Cerebellar nuclear complex (tissue), 1 donor: Measurements from ENCODE around the gene RNASE12.
A peak's percentile ranks its signal among the peaks of the same experiment; 100 is the strongest.
"Not testable (repeated sequence)": the region's sequence is repeated elsewhere in the genome, so short reads cannot be mapped to it uniquely, and the experiment has no call there.

Experiments
- DNase-seq, 2 experiments: peaks; one replicate each; lab custom pipeline; 2025; lab: John Stamatoyannopoulos, UW

Gene RNASE12, protein sequence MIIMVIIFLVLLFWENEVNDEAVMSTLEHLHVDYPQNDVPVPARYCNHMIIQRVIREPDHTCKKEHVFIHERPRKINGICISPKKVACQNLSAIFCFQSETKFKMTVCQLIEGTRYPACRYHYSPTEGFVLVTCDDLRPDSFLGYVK

GRCh38 chr14:20591235-20591634 lies at the start of gene RNASE12:
Gene RNASE12, minus strand, starts transcription at chr14:20591376. Its CDS starts 653 bp downstream, at chr14:20590723.
- DNase-seq = no peak

DNA sequence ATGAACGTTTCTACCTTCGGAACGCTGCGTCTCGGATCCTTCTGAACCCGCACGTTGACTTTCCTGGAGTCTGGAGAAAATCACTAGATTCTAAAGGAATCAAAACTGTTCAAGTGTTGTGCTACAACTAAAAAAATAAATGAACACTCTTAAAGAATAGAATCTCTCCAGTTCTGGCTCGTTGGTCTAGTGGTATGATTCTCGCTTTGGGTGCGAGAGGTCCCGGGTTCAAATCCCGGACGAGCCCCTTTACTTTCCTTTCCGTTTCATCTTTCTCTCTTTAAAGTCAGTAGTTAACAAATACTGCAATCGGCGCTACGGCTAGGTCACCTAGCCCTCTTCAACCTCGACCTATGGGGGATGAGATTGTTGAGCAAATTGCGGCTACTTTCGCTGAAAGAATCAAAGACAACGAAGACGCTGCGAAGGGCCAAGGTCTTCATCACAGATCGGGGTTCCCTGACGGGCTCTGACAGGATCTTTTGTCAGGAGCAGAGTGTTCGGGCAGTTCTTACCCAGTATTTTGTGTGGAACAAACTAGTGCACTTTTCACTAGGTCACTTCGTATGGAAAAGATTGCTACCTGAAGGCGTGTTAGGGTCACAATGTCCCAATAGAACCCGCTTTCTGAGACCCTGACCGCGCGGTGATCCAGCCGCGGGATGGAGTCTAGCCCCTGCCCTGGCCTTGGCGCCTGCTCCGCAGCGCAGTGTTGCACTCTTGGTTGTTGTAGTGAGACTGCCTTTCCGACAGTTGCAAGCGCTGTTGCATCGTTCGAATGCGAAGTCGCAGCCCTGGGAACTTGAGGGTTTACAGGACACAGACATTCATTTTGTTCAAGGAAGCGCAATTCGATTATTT lies 41.9 kb upstream of the RNASE12 start:
- DNase-seq = peak in 1 of 2 experiments; percentile 70

GRCh38 chr14:20632448-20632830 lies 41.3 kb upstream of the RNASE12 start:
- no peak for DNase-seq

DNA sequence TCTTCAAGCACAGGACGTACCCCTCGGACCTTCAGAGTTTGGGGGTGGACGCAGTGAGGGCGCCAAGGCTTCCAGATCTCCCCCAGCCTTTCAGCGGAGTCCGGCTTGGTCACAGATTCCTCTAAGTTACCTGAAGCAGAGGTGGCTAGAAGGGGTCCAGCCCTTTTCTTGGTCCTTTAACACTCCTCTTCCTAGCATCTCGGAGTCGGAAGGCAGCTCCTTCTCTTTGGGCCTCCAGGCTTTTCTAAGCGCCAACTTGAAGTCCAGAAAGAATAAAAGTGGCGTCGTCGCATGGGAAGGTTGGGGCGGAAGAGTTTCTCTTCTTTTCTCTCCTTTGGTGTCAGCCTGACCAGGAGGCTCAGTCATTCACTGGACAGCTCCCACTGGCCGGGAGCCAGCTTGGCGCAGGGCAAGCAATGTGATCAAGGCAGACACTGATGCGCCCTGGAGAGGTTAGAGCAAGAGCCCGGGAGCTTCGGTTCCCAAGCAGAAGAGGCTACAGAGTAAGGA lies 40.8 kb upstream of the RNASE12 start:
- no peak for DNase-seq

DNA sequence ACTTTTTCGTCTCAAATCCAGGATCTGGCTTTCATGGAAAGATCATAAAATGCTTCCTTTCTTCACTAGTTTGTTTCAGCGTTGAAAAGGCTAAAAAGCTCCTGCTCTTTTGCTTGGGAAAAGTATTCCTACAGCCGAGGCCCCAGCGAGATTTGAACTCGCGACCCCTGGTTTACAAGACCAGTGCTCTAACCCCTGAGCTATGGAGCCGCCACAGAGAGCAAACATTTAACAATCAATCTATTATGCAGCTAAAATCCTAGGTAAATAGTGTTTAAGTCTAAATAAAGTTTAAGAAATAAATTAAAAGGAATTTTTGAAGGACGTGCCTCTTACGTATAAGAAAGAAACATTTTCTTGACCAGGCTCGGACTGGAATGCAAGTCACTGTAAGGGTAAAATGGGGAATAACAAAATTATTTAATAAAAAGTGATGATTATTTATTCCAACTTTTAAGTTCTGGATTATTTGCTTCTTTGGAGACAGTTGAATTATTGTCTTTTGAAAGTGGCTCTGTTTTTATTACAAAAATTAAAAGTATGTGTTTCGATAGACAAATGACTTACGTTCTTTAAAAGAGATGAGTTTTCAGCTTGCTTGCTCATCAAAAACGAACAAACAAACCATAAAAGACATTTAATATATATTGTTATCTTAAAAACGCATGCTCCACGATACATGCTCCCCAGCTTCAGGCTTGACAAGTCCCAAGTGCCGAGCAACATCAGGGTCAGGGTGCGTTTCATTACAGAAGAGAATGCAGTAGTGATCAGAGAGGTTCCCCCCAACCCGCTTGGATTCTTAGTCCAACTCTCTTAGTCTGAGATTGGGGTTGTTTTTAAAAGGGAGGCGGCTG lies 40.1 kb upstream of the RNASE12 start:
- DNase-seq = no peak

DNA sequence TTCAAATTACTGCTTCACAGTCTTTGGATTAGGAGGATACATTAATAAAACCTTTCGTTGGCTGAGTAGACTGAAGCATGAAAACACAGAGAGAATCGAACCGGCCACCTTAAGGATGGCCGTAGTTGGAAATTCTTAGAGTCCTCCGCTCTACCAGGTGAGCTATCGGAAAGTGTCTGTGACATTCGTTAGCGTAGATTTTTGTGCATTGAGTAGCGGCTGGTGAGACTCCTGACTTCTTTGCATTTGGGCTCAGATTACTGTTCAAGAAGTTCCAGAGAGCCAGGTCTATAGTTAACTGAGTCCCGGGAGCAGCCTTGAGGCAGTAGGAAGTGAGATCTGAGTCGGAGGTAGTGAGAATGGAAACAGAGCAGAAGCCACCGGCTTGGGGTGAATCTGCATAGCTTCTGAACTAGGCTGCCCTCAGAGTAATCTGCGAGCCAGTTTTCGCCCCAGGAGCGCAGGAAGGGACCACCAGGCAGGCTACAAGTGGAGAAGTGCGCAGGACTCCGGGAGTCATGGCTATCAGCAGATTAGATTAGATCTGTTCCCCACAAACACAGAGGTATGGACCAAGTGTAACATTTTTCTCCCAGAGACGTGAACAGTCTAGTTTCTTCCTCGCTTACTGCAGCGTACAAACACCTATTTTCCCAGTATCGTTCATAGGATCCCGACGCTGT lies 39.3 kb upstream of the RNASE12 start:
- DNase-seq = no peak

DNA sequence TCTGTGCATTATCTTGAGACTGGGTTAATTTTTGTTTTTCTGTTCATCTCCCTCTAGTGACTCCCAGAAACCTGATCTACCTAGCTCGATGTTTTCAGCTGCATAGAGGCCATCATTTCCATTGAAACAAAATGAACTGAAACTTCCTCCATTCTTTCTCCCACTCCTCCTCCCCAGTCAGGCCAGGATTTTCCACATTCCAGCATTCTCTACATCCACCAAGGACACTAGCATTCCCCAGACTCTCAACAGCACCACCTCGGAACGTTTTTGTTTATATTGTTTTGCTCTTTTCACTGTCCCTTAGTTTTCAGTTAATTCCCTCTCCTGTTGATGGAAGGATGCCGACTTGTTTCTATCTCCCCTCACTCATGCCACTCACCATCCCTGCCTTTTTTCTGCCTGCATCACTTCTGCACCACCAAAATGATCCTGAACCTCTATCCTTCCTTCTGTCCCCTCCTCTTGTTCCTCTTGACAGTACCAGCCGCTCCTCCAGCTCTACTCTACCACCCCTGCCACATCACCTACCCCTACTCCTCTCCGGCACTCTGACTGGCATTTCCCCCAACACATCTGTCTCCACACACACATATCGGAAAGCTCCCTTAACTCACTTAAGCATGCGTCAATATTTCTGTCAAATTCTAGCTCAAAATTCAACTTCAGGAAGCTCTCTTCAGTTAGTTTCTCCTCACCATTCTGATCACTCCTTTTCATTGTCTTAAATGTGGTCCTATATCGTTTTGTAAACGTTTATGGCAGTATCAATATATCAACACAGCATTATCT lies 37.1 kb upstream of the RNASE12 start:
- DNase-seq = no peak

DNA sequence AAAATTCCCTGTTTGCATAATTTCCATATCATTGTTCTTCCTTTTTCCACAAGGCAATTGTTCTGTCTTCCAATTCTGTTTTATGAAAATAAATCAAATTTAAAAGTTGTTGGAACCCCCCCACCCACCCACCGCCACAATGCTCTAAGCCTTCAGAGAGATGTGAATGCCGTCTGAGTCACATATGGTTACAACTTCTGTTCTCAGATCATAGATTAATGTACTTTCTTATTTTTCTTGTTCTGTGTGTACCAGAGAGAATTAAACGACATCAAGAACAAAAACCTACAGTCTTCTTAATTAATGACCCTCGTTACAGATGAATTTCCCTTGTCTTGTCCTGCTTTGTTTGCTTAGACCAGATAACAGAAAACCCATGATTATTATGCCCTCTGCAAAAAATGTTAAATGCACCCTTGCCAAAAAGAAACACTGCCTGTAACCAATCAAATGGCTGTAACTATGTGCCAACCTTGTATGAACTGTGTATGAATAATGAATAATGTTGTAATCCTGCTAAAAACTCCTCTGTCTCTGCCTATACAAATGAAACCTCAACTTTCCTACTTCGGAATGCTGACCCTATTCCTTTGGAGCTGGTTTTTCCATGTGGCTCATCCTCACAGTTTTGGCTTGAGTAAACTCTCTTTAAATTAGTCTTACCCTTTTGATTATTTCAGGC lies 36.3 kb upstream of the RNASE12 start:
- DNase-seq = no peak

DNA sequence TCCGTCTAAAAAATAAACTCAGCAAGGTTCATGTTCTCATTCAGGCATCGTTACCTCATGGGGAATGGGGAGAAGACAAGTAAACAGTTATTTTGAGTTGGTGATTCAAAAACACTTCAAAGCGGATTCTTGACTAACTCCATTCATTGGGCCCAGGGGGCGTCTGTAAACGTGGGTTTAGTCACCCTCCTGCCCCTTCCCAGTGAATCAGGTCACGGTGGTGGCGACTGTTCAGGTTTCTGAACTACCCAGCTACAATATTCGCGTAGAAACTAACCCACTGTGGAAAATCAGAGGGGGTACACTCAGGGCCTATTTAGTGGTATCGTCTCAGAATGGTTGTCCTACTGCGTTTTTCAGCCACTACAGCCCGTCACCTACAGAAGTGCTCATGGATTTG lies 35.1 kb upstream of the RNASE12 start:
- DNase-seq = no peak

GRCh38 chr14:20624495-20625070 lies 33.4 kb upstream of the RNASE12 start:
- DNase-seq = no peak

DNA sequence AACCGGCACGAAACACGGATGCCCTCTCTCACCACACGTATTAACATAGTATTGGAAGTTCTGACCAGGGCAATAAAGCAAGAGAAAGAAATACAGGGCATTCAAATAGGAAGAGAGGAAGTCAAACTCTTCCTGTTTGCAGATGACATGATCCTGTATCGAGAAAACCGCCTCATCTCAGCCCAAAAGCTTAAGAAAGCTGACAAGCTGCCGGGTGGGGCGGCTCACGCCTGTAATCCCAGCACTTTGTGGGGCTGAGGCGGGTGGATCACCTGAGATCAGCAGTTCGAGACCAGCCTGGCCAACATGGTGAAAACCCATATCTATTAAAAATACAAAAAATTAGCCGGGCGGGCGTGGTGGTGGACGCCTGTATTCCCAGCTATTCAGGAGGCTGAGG lies 32.6 kb upstream of the RNASE12 start:
- DNase-seq = no peak

- no peak for DNase-seq
Measured at GRCh38 chr14:20622816-20623291, 31.7 kb upstream of the RNASE12 start.

DNA sequence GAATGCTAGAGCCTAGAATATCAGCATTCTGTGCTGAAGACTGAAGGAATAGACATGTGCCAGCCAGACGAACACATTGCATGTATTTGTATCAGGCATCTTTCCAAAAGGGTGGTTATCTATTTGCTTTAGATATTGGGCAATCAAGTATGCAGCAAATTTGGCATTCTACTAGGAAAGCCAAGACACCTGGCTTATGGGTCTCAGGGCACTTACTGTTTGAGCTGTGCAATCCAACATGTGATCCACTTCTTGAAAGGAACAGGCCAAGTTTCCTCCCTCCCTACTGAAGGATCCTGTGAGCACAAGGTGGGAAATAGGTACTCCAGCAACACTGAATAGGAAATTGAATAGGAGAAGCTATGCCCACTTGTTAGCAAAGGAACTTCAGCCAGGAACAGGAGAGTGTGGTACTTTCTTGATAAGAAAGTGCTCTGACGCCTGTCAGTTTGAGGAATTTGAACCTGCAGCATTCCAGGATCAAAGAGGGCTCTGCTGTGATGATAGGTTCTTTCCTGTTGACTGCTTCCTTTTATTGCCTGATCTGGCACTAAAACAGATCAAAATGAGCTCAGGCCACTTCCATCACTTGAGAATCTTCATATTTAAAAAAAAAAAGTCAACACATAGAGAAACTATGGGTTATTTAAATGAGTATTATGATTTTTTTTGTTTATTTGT lies 29.8 kb upstream of the RNASE12 start:
- no peak for DNase-seq

DNA sequence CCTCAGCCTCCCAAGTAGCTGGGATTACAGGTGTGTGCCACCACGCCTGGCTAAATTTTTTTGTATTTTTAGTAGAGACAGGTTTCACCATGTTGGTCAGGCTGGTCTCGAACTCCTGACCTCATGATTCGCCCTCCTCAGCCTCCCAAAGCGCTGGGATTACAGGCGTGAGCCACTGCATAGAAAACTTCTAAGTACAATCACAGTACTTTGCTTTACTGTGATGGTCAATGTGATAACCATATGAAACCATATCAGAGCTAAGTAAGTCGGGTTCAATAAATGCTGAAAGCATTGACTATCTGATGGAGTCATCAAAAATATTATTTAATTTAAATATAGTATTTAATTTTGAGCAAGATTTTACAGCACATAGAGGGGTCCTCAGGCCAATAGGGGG lies 28.5 kb upstream of the RNASE12 start:
- DNase-seq = not testable (repeated sequence)

DNA sequence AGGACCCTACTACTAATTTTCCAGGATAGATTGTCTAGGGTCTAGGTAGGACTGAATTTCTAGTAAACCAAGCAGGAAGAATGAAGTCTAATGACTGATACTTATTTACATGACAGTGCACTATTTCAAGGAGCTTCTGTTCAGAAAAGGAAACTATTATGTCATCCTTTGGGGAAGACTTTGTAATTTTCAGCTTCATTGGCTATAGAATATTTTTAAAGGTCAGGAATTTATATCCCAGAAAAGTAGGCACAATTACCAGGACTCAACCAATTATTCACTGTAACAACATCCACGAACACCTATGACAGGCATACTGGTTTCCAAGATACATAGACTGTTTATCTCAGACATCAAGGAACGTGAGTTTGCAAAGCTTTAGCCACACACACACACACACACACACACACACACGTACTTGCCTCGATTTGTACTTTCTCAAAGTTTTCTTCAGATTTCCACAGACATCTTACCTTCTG lies 27.1 kb upstream of the RNASE12 start:
- DNase-seq = no peak

DNA sequence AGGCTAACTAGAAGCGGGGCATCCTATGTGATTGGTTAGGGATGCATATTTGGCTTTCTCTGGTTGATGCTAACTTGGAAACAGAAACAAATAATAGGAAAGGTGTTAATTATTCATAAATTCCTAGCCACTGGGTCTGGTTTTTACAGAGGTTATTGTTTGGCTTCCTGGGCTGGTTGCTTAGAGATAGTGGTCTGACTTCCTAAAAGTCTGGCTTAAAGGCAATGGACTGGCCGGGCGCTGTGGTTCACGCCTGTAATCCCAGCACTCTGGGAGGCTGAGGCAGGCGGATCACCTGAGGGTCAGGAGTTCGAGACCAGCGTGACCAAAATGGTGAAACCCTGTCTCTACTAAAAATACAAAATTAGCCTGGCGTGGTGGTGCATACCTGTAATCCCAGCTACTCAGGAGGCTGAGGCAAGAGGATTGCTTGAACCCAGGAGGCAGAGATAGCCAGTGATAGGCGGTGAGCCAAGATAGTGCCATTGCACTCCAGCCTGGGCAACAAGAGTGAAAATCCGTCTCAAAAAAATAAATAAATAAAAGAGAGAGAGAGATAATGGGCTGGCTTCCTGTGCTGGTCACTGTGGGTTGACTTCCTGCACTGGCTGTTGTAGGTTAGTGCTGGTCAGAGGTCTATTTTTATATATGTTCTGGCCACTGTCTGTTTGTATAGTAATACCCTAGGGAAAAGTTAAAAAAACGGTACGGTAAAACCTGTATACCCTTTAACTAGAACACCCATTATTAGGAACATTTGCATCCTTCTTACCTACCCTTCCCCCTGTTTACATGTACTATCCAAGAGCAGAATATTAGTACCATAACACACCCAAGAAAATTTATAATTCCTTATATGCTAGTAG lies 26.2 kb upstream of the RNASE12 start:
- DNase-seq = no peak

- DNase-seq = no peak
Measured at GRCh38 chr14:20615996-20616395, 24.8 kb upstream of the RNASE12 start.
